Tibial nerve (tissue), 4 donors: ENCODE measurements around the gene TTC7B.

Experiments
- EP300 ChIP-seq, 2 donors: sonication (generic); formaldehyde crosslinking; IDR thresholded peaks; one replicate each; pipeline ENCODE4 v1.6.1; 2017; ENCODE audit warnings: antibody characterized with exemption in 2 of 2, mild to moderate bottlenecking in 1 of 2
- POLR2A ChIP-seq, 2 donors: fragments of 450-650 bp; IDR thresholded peaks; one replicate each; pipeline ENCODE4 v1.6.1; 2017; ENCODE audit warnings: antibody characterized with exemption in 2 of 2, mild to moderate bottlenecking in 2 of 2, moderate library complexity in 2 of 2
- TF ChIP-seq, protein P1 (sequence below), 5 experiments: fragments of 200-600 bp in 3 of 5; fragments of 450-650 bp in 2 of 5; sonication (generic) in 3 of 5; IDR thresholded peaks; one replicate each; pipeline ENCODE4 v1.5.1; 2016 to 2019; ENCODE audit warnings: antibody characterized with exemption in 5 of 5, mild to moderate bottlenecking in 3 of 5, moderate library complexity in 2 of 5

DNA sequence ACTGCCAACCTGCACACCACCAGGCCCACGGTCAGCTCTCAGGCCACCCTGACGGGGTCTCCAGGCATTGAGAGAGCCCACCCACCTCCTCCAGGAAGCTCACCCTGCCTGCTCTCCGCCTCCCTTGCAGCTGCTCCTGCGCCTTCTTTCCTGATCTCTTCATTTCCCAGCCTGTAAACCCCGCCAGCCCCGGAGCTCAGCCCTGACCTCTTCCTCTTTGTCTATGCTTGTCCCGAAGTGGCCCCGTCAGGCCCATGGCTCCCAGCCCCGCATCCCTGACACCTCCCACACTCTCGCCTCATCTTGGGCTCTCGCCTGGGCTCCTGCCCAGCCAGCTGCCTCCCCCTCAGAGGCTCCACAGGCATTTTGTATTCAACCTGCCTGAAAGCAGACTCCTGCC lies 280.1 kb downstream of the TTC7B start:
- TF ChIP-seq, protein P1, sequence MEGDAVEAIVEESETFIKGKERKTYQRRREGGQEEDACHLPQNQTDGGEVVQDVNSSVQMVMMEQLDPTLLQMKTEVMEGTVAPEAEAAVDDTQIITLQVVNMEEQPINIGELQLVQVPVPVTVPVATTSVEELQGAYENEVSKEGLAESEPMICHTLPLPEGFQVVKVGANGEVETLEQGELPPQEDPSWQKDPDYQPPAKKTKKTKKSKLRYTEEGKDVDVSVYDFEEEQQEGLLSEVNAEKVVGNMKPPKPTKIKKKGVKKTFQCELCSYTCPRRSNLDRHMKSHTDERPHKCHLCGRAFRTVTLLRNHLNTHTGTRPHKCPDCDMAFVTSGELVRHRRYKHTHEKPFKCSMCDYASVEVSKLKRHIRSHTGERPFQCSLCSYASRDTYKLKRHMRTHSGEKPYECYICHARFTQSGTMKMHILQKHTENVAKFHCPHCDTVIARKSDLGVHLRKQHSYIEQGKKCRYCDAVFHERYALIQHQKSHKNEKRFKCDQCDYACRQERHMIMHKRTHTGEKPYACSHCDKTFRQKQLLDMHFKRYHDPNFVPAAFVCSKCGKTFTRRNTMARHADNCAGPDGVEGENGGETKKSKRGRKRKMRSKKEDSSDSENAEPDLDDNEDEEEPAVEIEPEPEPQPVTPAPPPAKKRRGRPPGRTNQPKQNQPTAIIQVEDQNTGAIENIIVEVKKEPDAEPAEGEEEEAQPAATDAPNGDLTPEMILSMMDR (IDR thresholded peaks at IDR 0.05) = no peak
- TF ChIP-seq POLR2A (IDR thresholded peaks at IDR 0.05) = no peak
- no peak for TF ChIP-seq EP300 (IDR thresholded peaks at IDR 0.05)
